K562 treated with DMSO at 1 percent for 12 hours (cell line): Measurements from ENCODE around the gene PRSS35. TPM values are rescaled to one million over a fixed set of nuclear protein-coding genes. Genes with fewer than 3 reads are reported as not detected.

Experiments
- total RNA-seq: library from RNA; unstranded; fragments of 300-600 nt; gene quantifications from 2 replicates; pipeline ENCODE4 v1.2.3, GENCODE V29; 2022; ENCODE audit not compliant: insufficient read depth

Gene PRSS35, protein sequence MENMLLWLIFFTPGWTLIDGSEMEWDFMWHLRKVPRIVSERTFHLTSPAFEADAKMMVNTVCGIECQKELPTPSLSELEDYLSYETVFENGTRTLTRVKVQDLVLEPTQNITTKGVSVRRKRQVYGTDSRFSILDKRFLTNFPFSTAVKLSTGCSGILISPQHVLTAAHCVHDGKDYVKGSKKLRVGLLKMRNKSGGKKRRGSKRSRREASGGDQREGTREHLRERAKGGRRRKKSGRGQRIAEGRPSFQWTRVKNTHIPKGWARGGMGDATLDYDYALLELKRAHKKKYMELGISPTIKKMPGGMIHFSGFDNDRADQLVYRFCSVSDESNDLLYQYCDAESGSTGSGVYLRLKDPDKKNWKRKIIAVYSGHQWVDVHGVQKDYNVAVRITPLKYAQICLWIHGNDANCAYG
- total RNA-seq, result not detected in 2 replicates

DNA sequence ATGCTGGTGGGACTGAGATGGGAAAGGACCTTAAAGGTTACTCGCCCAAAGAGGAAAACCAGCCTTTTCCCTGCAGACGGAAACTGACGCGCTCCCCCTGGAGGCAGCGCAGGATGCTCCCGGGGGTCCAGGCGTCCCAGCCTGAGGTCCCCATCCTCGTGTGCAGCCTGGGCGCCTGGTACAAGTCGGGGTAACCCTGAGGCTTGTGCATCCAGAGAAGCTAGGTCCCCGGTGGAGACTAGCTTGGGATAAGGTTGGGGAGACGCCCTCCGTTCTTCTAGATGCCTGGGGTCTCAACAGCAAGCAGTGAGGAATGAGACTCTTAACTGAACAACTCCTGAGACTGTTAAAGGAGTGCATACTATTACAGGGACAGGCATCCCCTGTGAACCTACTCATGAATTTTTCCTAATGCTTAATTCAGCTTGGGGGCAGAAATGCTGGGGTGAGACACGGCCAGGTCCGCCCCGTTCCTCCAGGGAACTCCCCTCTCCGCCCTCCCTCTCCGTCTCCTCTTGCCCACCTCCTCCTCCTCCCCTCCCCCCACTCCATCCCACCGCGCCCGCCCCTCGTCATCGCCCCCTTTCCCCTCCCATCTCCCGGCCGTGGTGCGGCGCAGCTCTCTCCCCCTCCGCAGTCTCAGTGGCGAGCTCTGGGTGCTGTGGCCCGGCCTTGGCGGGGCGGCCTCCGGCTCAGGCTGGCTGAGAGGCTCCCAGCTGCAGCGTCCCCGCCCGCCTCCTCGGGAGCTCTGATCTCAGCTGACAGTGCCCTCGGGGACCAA is at the start of gene PRSS35:
Gene PRSS35, plus strand, starts transcription at position 634 of the 781 bp plus-strand sequence. CDS start 10,908 bp downstream, outside the sequence.

Other genes with a start within 250 kb of the PRSS35 start
- 6.2 and 14.6 TPM in 2 replicates for gene ME1, start 81.5 kb upstream of the PRSS35 start, total RNA-seq
- gene SNAP91, start 196.6 kb downstream of the PRSS35 start, total RNA-seq, result not detected in 2 replicates